GM20000 (cell line): ENCODE measurements around the gene PCDHA1.
"Not testable (repeated sequence)": the region's sequence is repeated elsewhere in the genome, so short reads cannot be mapped to it uniquely, and the experiment has no call there.

Source experiments
- DNase-seq: peaks from one replicate; pipeline ENCODE4 v3.0.0; 2012; ENCODE audit warnings: low spot score
- TF ChIP-seq, protein P1 (sequence below): IDR thresholded peaks from 2 replicates; pipeline ENCODE4 v1.5.1; 2012; ENCODE audit warnings: mild to moderate bottlenecking, control low read depth; ENCODE audit errors: extremely low read depth, missing control alignments

The PCDHA1 gene

DNA sequence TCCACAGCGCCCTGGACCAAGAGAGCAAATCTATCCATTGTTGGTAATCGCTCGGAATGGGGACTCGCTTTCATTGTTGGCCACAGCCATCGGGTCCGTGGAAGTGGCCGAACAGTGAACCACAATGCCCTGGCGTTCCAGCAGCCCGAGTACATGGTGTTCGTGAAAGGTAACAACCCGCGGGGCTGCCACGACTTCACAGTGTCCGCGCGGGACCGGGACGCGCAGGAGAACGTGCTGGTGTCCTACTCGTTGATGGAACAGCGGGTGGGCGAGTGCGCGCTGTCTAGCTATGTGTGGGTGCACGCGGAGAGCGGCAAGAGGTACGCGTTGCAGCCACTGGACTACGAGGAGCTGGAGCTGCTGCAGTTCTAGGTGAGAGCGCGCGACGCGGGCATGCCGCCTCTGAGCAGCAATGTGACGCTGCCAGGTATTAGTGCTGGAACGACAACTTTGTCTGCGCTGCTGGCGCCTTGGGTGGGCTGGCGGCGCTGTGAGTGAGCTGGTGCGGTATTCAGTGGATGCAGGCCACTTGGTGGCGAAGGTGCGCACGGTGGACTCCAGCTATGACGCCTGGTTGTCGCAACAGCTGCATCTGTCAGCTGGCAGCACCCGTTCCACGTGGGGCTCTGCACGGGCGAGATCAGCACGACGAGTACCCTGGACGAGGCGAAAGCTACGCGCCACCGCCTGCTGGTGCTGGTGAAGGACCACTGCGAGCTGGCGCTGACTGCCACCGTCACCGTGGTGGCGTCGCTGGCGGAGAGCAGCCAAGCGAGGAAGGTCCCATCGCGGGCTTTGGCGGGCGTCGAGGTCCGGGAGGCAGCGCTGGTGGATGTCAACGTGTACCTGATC, 76.7 kb downstream of the PCDHA1 start:
- TF ChIP-seq, protein P1, sequence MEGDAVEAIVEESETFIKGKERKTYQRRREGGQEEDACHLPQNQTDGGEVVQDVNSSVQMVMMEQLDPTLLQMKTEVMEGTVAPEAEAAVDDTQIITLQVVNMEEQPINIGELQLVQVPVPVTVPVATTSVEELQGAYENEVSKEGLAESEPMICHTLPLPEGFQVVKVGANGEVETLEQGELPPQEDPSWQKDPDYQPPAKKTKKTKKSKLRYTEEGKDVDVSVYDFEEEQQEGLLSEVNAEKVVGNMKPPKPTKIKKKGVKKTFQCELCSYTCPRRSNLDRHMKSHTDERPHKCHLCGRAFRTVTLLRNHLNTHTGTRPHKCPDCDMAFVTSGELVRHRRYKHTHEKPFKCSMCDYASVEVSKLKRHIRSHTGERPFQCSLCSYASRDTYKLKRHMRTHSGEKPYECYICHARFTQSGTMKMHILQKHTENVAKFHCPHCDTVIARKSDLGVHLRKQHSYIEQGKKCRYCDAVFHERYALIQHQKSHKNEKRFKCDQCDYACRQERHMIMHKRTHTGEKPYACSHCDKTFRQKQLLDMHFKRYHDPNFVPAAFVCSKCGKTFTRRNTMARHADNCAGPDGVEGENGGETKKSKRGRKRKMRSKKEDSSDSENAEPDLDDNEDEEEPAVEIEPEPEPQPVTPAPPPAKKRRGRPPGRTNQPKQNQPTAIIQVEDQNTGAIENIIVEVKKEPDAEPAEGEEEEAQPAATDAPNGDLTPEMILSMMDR, result no peak
- DNase-seq, result no peak

DNA sequence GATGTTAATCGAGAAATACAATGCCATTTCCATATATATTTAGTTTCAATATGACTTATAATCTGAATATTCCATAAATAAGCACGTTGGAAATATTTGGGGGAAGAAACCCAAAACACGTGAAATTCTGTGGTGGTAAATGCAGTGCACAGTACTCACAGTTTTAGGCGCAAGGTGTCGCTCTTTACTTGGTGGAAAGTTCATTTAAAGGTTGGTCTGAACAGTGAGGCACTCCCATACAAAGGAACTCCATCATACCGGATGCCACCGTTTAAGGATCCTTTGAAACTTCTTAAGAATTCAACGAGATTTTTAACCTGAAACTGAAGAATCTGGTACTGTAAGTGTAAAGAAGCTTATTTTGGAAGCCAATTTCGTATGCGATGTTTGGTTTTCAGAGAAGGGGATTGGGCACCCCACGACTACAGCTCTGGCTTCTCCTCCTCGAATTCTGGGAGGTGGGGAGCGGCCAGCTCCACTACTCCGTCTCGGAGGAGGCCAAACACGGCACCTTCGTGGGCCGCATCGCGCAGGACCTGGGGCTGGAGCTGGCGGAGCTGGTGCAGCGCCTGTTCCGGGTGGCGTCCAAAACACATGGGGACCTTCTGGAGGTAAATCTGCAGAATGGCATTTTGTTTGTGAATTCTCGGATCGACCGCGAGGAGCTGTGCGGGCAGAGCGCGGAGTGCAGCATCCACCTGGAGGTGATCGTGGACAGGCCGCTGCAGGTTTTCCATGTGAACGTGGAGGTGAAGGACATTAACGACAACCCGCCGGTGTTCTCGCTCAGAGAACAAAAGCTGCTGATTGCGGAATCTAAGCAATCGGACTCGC, 83.0 kb downstream of the PCDHA1 start, which contains the start of gene PCDHA11:
TSS of gene PCDHA11 (plus strand) at position 237 of the 834 bp plus-strand sequence. CDS start at position 384, 147 bp downstream.
- no peak for DNase-seq
- TF ChIP-seq, protein P1, result no peak

DNA sequence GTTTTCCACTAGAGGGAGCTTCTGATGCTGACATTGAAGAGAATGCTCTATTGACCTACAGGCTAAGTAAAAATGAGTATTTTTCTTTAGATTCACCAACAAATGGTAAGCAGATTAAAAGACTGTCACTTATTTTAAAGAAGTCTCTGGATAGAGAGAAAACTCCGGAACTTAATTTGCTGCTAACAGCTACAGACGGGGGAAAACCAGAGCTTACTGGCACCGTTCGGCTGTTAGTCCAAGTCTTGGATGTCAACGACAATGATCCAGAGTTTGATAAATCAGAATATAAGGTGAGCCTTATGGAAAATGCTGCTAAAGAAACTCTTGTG, 83.6 kb downstream of the PCDHA1 start:
- TF ChIP-seq, protein P1, result no peak
- no peak for DNase-seq

DNA sequence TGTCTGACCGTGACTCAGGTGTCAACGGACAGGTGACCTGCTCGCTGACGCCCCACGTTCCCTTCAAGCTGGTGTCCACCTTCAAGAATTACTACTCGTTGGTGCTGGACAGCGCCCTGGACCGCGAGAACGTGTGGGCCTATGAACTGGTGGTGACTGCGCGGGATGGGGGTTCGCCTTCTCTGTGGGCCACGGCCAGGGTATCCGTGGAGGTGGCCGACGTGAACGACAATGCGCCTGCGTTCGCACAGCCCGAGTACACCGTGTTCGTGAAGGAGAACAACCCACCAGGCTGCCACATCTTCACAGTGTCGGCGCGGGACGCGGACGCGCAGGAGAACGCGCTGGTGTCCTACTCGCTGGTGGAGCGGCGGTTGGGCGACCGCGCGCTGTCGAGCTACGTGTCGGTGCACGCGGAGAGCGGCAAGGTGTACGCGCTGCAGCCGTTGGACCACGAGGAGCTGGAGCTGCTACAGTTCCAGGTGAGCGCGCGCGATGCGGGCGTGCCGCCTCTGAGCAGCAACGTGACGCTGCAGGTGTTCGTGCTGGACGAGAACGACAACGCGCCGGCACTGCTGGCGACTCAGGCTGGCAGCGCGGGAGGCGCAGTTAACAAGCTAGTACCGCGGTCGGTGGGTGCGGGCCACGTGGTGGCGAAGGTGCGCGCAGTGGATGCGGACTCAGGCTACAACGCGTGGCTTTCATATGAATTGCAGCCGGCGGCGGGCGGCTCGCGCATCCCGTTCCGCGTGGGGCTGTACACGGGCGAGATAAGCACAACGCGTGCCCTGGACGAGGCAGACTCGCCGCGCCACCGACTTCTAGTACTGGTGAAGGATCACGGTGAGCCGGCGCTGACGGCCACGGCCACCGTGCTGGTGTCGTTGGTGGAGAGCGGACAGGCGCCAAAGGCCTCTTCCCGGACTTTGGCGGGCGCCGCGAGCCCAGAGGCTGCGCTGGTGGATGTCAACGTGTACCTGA, 84.6 kb downstream of the PCDHA1 start:
- DNase-seq, result no peak
- TF ChIP-seq, protein P1, result no peak

DNA sequence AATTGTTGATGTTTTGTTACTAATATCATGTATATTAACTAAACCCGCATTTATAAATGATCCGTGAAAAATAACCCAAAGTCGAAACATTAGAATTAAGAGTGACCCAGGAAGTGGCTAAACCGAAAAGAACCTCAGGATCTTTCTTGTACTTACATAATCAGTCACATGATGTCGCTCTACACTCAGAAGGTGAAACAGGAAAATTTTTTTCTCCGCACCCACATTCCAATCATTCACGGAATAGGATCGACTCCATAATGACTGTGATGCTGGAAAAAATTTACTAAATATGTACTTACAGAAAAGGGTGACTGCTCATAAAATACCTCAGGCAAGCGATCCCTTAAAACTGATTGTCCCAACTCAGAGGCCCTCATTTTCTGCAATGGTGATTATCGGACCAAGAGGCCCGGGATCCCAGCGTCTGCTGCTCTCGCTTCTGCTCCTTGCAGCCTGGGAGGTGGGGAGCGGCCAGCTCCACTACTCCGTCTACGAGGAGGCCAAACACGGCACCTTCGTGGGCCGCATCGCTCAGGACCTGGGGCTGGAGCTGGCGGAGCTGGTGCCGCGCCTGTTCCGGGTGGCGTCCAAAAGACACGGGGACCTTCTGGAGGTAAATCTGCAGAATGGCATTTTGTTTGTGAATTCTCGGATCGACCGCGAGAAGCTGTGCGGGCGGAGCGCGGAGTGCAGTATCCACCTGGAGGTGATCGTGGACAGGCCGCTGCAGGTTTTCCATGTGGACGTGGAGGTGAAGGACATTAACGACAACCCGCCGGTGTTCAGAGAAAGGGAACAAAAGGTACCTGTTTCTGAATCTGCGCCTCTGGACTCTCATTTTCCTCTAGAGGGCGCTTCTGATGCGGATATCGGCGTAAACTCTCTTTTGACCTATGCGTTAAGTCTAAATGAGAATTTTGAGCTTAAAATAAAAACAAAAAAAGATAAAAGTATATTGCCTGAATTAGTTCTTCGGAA, 89.4 kb downstream of the PCDHA1 start, which contains the start of gene PCDHA12:
TSS of gene PCDHA12 (plus strand) at position 224 of the 981 bp plus-strand sequence. CDS start at position 389, 165 bp downstream.
- TF ChIP-seq, protein P1, result no peak

DNA sequence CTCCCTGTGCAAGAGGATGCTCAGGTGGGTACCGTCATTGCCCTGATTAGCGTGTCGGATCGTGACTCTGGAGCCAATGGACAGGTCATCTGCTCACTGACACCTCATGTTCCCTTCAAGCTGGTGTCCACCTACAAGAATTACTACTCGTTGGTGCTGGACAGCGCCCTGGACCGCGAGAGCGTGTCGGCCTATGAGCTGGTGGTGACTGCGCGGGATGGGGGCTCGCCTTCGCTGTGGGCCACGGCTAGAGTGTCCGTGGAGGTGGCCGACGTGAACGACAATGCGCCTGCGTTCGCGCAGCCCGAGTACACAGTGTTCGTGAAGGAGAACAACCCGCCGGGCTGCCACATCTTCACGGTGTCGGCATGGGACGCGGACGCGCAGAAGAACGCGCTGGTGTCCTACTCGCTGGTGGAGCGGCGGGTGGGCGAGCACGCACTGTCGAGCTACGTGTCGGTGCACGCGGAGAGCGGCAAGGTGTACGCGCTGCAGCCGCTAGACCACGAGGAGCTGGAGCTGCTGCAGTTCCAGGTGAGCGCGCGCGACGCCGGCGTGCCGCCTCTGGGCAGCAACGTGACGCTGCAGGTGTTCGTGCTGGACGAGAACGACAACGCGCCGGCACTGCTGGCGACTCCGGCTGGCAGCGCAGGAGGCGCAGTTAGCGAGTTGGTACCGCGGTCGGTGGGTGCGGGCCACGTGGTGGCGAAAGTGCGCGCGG, 90.8 kb downstream of the PCDHA1 start:
- not testable (repeated sequence) for DNase-seq

More for the DNA sequence above, 89.4 kb downstream of the PCDHA1 start, which contains the start of gene PCDHA12:
- DNase-seq, result no peak
